ENCODE measurements around the gene LAMP2. TPM values are rescaled to one million over a fixed set of nuclear protein-coding genes. Genes with fewer than 3 reads are reported as not detected.

The LAMP2 gene
- total and polyA plus RNA-seq, 2 of the 4 experiments (the other 2 are of a cell fraction) = 78.1 to 129 TPM

DNA sequence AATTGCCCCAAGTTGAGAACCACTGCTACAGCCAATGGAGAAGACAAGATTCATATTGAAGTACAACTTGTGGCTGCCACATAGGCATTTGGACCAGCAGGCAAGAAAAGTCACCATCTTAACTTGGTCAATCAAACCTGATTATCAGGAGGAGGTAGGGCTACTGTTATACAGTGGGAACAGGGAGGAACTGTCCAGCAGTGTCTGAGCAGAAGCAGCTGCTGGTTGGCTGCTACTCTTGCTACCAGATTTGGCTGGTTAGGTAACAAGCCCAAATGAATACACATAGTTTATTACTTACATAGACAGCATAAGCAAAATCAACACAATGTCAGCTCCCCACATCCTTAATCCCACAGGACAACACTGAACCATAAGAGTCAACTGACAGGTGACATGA, 67.8 kb downstream of the LAMP2 start:
- H2AK5ac ChIP-seq (ENCODE audit: low read depth, low read length) = no peak overlapping the region

More for the DNA sequence above, 67.8 kb downstream of the LAMP2 start:
- Histone ChIP-seq H3K27me3 (ENCODE audit: control insufficient read depth, insufficient read depth, low read length) (no peaks in the 10 kb centered on the region), H4K91ac (ENCODE audit: insufficient read depth, low read depth, low read length) (no peak overlapping the region), H3K18ac (ENCODE audit: low read depth, low read length) (no peak overlapping the region), H3K9me3 (ENCODE audit: control insufficient read depth, insufficient read depth, low read length) (no peaks in the 10 kb centered on the region), H3K23ac (ENCODE audit: low read depth, low read length) (no peak overlapping the region), H2BK120ac (ENCODE audit: low read depth, low read length) (no peak overlapping the region), H4K5ac (ENCODE audit: low read depth, low read length) (no peak overlapping the region), H4K8ac (ENCODE audit: low read depth in 2 of 2, low read length in 2 of 2) (no peak overlapping the region), H3K4me2 (ENCODE audit: low read depth, low read length) (no peak overlapping the region), H3K4me1 (ENCODE audit: control insufficient read depth, insufficient read depth, low read length) (no peaks in the 10 kb centered on the region), H3K4me3 (ENCODE audit: insufficient read depth, low read depth, low read length) (no peak overlapping the region), H2BK20ac (ENCODE audit: low read depth, low read length) (no peak overlapping the region), H2AFZ (replicated peaks; ENCODE audit: low read length, poor library complexity) (no peak overlapping the region), H3K36me3 (ENCODE audit: control insufficient read depth, insufficient read depth, low read length) (no peaks in the 10 kb centered on the region), H2BK5ac (ENCODE audit: low read depth, low read length, poor library complexity, severe bottlenecking) (no peak overlapping the region), H2AK9ac (replicated peaks; ENCODE audit: low read depth, low read length, poor library complexity) (no peak overlapping the region), H3K9me1 (ENCODE audit: insufficient read depth, low read length) (no peaks in the 10 kb centered on the region), H2BK15ac (ENCODE audit: low read depth, low read length) (no peak overlapping the region), H3K14ac (replicated peaks; ENCODE audit: low read depth, low read length) (no peak overlapping the region), H3K56ac (ENCODE audit: extremely low read depth, insufficient read depth, low read length) (no peak overlapping the region), H3K27ac (ENCODE audit: insufficient read depth, low read length) (no peak overlapping the region), H3K4ac (ENCODE audit: low read depth, low read length) (no peak overlapping the region), H3K9ac (ENCODE audit: low read depth, low read length) (no peak overlapping the region), H4K20me1 (ENCODE audit: insufficient read depth, low read length) (no peaks in the 10 kb centered on the region), H3K79me1 (ENCODE audit: low read depth in 1 of 2, low read length in 2 of 2) (no peaks in the 10 kb centered on the region)
- BruUV-seq (replicated peaks) = no TSS peak
- intact Hi-C loops (cut with micrococcal nuclease) = no loop called here
- dilution Hi-C loops (cut with HindIII; ENCODE audit: low sequenced_read_pairs, unreplicated experiment) = no loop called here
- TF ChIP-seq RCOR1 (IDR thresholded peaks at IDR 0.05; ENCODE audit: insufficient replicate concordance, low read length) (no peak), NFE2L2 (IDR thresholded peaks at IDR 0.05; ENCODE audit: low read depth, low read length) (no peak), FOS (IDR thresholded peaks at IDR 0.05; ENCODE audit: low read depth, low read length) (no peak), POLR2A (IDR thresholded peaks at IDR 0.05; ENCODE audit: low read depth, low read length) (no peak), MAFK (IDR thresholded peaks at IDR 0.05; ENCODE audit: low read depth, low read length) (no peak), CHD1 (IDR thresholded peaks at IDR 0.05; ENCODE audit: low read depth, low read length) (no peak), MXI1 (IDR thresholded peaks at IDR 0.05; ENCODE audit: borderline replicate concordance, low read depth, low read length) (no peak), MAZ (IDR thresholded peaks at IDR 0.05; ENCODE audit: borderline replicate concordance, low read depth, low read length) (no peak), BHLHE40 (IDR thresholded peaks at IDR 0.05; ENCODE audit: low read depth, low read length) (no peak), CEBPB (IDR thresholded peaks at IDR 0.05; ENCODE audit: low read depth, low read length) (no peak)
- TF ChIP-seq, protein P1, sequence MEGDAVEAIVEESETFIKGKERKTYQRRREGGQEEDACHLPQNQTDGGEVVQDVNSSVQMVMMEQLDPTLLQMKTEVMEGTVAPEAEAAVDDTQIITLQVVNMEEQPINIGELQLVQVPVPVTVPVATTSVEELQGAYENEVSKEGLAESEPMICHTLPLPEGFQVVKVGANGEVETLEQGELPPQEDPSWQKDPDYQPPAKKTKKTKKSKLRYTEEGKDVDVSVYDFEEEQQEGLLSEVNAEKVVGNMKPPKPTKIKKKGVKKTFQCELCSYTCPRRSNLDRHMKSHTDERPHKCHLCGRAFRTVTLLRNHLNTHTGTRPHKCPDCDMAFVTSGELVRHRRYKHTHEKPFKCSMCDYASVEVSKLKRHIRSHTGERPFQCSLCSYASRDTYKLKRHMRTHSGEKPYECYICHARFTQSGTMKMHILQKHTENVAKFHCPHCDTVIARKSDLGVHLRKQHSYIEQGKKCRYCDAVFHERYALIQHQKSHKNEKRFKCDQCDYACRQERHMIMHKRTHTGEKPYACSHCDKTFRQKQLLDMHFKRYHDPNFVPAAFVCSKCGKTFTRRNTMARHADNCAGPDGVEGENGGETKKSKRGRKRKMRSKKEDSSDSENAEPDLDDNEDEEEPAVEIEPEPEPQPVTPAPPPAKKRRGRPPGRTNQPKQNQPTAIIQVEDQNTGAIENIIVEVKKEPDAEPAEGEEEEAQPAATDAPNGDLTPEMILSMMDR (conservative IDR thresholded peaks at IDR 0.05; ENCODE audit: low read depth, low read length) = no peak
- TF ChIP-seq, protein P2, sequence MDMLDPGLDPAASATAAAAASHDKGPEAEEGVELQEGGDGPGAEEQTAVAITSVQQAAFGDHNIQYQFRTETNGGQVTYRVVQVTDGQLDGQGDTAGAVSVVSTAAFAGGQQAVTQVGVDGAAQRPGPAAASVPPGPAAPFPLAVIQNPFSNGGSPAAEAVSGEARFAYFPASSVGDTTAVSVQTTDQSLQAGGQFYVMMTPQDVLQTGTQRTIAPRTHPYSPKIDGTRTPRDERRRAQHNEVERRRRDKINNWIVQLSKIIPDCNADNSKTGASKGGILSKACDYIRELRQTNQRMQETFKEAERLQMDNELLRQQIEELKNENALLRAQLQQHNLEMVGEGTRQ (IDR thresholded peaks at IDR 0.05; ENCODE audit: low read depth, low read length) = no peak
- CTCF ChIA-PET = no interaction called here
- in situ Hi-C loops (cut with MboI; ENCODE audit: low sequenced_read_pairs) = no loop called here
- no peak for DNase-seq
- no peak for ATAC-seq (ENCODE audit: low read depth)
- POLR2A ChIA-PET (ENCODE audit: unreplicated experiment) = no interaction called here

Measured in IMR-90 (cell line).